Tibial nerve (tissue), 4 donors: ENCODE results near the gene PRPF18.

Experiments used
- CTCF ChIP-seq, 5 experiments: fragments of 200-600 bp in 3 of 5; fragments of 450-650 bp in 2 of 5; sonication (generic) in 3 of 5; IDR thresholded peaks; one replicate each; pipeline ENCODE4 v1.5.1; 2016 to 2019; ENCODE audit warnings: antibody characterized with exemption in 5 of 5, mild to moderate bottlenecking in 3 of 5, moderate library complexity in 2 of 5
- EP300 ChIP-seq, 2 donors: sonication (generic); formaldehyde crosslinking; IDR thresholded peaks; one replicate each; pipeline ENCODE4 v1.6.1; 2017; ENCODE audit warnings: antibody characterized with exemption in 2 of 2, mild to moderate bottlenecking in 1 of 2
- POLR2A ChIP-seq, 2 donors: fragments of 450-650 bp; IDR thresholded peaks; one replicate each; pipeline ENCODE4 v1.6.1; 2017; ENCODE audit warnings: antibody characterized with exemption in 2 of 2, mild to moderate bottlenecking in 2 of 2, moderate library complexity in 2 of 2

GRCh38 chr10:13661256-13661655 lies 74.5 kb downstream of the PRPF18 start:
- TF ChIP-seq CTCF (IDR thresholded peaks at IDR 0.05), result no peak
- no peak for TF ChIP-seq POLR2A (IDR thresholded peaks at IDR 0.05)
- no peak for TF ChIP-seq EP300 (IDR thresholded peaks at IDR 0.05)
